NCI-H2029 (cell line): ENCODE measurements around the gene OR8B4.
"Not testable (repeated sequence)": the region's sequence is repeated elsewhere in the genome, so short reads cannot be mapped to it uniquely, and the experiment has no call there.

ENCODE experiments used
- DNase-seq: peaks from one replicate; lab custom pipeline; 2025; lab: John Stamatoyannopoulos, UW

Gene OR8B4

DNA sequence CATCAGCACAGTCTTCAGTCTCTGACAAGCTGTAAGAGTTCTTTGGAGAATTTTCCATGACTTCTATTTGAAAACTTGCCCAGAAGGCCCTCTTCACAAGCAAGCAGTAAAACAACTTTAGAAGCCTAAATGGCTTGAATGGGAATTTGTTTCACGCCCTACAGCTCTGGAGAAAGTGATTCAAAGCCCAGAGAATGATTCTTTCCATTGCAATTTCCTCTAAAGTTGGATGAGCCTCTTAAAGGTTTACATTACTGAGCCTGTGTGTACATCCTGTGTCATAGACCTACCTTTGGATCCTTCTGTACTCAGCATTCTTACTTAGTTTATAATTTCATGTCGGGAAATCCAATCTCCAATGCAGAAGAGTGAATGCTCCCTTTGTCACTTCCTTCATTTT lies 19.1 kb downstream of the OR8B4 start:
- no peak for DNase-seq

DNA sequence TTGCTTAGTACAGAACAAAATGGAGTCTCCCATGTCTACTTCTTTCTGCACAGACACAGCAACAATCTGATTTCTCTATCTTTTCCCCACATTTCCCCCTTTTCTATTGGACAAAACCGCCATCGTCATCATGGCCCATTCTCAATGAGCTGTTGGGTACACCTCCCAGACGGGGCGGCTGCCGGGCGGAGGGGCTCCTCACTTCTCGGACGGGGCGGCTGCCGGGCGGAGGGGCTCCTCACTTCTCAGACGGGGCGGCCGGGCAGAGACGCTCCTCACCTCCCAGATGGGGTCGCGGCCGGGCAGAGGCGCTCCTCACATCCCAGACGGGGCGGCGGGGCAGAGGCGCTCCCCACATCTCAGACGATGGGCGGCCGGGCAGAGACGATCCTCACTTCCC lies 21.5 kb downstream of the OR8B4 start:
- DNase-seq = not testable (repeated sequence)

DNA sequence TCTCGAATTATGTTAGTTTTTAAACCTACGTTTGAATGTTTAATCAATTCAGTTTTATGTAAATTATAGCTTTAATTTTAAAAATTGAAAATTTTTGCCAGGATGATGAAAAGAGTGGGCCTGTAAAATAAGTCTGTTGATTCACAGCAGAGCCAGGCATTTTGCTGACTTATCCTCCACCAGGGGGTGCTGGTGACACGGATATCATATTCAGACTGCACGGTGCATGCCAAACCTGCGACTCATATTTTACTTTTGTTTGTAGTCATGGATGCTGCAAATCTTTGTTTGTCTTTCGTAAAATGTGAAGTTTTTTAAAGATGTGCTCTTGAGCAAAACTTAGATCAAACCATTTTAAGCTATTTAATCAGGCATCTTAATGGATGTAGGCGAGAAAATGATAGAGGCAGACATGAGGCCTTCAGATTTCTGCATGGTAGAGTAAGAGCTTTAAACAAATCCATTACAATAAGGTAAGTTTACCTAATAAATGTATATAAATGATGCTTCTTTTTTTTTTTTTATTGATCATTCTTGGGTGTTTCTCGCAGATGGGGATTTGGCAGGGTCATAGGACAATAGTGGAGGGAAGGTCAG lies 22.2 kb downstream of the OR8B4 start:
- peak; percentile 8 for DNase-seq

DNA sequence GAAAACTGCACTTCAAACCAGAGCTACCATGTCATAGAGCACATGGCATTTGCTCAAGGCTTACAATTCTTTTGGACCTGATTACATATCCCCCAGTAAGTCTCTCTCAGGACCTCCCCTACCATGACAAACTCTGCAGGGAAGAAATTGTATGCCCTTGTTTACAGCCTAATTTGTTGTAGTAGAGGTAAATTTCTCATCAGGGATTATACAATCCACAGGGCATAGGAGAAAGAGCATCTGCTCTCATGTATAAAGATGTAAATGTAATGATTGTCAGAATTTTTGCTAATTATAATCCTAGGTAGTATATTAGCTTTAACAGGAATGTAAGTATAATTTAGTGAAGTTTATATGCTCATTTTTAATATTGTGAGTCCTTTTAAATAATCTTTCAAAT lies 25.7 kb downstream of the OR8B4 start, which contains the start of gene OR8B3:
OR8B3 (minus strand) TSS at position 101 of the 400 bp plus-strand sequence. CDS start 1,673 bp downstream, outside the sequence.
- no peak for DNase-seq

DNA sequence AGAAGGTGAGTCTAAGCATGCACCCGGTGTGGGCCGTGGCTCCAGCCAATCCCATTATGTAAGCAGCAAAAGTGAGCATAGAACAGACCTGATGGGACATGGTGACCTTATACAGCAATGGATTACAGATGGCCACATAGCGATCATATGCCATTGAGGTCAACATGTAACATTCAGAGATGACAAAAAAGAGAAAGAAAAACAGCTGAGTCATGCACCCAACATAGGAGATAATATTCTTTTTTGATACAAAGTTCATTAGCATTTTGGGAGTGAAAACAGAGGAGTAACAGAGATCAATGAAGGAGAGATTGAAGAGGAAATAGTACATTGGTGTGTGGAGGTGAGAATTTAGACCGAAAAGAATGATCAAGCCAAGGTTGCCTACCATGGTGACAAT lies 27.8 kb downstream of the OR8B4 start:
- not testable (repeated sequence) for DNase-seq

- no peak for DNase-seq
Observed at GRCh38 chr11:124394408-124394807, 30.3 kb downstream of the OR8B4 start.

DNA sequence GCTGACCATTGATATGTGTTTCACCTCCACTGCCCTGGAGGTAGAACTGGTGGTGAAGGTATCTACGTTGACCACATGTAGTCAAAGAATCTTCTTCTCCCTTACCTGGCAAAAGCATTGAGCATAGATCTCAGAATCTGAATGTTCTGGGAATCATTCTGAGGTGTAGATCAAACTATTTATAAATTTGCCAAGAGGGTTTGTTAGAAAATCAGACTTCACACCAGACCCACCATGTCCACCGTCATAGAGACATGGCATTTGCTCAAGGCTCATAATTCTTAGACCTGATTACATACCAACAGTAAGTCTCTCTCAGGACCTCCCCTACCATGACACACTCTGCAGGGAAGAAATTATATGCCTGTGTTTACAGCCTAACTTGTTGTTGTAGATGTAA lies 40.3 kb downstream of the OR8B4 start, which contains the start of gene OR8B2:
OR8B2 (minus strand) TSS at position 101 of the 400 bp plus-strand sequence. CDS start 1,156 bp downstream, outside the sequence.
- no peak for DNase-seq

GRCh38 chr11:124382857-124383256 lies 41.8 kb downstream of the OR8B4 start:
- not testable (repeated sequence) for DNase-seq

DNA sequence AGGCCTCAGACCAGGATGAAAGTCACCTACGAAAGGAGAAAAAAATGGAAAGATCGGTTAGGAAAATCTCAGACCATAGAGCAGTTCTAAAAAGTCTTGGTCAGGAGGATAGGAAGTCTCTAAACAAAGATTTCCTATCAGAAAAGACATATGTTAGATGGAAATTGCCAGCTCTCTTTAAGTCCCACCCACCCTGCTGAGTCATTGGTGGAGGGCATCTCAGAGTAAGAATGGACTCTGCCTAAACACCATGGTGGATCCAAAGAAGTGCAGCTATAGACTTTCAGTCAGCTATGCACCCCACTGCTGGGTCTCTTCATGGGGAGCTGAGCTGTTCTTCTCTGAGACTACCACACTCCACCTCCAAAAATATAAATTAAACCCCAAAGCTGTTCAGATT lies 44.1 kb downstream of the OR8B4 start:
- no peak for DNase-seq

DNA sequence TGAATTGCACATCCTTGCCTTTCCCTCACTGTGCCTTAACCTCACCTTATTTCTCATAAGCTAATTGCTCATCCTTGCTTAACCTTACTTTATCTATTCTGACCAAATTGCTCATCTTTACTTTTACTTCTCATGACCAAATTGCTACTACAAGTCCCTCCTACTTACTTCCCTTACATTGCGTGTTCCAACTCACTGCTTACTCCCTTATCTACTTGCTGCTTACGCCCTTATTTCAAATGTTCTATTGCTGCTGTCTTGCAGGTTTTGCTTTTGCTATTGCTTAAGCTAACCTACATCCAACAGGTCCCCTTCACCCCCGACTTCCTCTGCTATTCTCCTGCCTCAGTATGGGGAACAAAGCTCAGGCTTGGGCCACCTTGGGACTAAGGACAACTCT lies 48.4 kb downstream of the OR8B4 start:
- DNase-seq = no peak
